ENCODE measurements around the gene OTOP1.
"Not testable (repeated sequence)": the region's sequence is repeated elsewhere in the genome, so short reads cannot be mapped to it uniquely, and the experiment has no call there.

DNA sequence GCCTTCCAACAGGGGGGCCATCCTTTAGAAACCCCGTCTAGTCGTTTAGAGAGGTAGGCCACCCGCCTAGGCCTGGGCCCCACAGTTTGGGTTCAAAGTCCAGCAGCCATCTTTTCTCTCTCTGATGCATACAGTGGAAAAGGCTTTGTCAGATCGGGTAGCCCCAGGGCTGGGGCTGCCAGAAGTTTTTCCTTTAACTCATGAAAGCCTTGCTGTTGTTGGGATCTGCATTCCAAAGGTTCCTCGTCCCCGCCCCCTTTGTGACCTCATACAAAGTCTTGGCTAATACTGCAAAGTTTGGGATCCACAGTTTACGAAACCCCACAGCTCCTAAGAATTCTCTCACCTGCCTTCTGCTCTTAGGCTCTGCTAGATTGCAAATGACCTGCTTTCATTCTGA is 64.5 kb downstream of the OTOP1 start:
- TF ChIP-seq POLR2A (IDR thresholded peaks at IDR 0.05): not testable (repeated sequence)
- TF ChIP-seq, protein P1, sequence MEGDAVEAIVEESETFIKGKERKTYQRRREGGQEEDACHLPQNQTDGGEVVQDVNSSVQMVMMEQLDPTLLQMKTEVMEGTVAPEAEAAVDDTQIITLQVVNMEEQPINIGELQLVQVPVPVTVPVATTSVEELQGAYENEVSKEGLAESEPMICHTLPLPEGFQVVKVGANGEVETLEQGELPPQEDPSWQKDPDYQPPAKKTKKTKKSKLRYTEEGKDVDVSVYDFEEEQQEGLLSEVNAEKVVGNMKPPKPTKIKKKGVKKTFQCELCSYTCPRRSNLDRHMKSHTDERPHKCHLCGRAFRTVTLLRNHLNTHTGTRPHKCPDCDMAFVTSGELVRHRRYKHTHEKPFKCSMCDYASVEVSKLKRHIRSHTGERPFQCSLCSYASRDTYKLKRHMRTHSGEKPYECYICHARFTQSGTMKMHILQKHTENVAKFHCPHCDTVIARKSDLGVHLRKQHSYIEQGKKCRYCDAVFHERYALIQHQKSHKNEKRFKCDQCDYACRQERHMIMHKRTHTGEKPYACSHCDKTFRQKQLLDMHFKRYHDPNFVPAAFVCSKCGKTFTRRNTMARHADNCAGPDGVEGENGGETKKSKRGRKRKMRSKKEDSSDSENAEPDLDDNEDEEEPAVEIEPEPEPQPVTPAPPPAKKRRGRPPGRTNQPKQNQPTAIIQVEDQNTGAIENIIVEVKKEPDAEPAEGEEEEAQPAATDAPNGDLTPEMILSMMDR (IDR thresholded peaks at IDR 0.05 in 4 of 5, conservative IDR thresholded peaks at IDR 0.05 in 1 of 5): not testable (repeated sequence)
